ENCODE measurements around the gene KRT39.

DNA sequence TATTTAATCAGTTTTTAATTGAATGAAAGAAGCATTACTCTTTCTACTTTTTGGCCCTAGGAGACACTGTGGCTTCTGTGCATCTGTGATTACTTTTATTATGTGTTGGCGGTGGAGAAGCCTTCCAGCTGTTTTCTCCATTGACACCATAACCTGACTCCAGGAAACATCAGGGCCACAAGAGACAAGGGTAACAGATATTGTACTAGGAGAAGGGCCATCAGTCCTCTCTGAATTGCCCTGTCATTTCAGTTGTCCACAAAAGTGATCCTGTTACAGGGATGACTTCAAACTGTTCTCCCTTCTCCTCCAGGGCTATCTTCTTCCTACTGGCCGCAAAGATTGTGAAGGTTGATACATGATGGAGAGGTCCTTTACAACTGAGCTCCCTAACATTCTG lies 14.6 kb downstream of the KRT39 start:
- TF ChIP-seq, protein P1, sequence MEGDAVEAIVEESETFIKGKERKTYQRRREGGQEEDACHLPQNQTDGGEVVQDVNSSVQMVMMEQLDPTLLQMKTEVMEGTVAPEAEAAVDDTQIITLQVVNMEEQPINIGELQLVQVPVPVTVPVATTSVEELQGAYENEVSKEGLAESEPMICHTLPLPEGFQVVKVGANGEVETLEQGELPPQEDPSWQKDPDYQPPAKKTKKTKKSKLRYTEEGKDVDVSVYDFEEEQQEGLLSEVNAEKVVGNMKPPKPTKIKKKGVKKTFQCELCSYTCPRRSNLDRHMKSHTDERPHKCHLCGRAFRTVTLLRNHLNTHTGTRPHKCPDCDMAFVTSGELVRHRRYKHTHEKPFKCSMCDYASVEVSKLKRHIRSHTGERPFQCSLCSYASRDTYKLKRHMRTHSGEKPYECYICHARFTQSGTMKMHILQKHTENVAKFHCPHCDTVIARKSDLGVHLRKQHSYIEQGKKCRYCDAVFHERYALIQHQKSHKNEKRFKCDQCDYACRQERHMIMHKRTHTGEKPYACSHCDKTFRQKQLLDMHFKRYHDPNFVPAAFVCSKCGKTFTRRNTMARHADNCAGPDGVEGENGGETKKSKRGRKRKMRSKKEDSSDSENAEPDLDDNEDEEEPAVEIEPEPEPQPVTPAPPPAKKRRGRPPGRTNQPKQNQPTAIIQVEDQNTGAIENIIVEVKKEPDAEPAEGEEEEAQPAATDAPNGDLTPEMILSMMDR (conservative IDR thresholded peaks at IDR 0.05; ENCODE audit: low read depth, low read length): no peak
- TF ChIP-seq EZH2 (IDR thresholded peaks at IDR 0.05; ENCODE audit: borderline replicate concordance, low read depth, low read length, poor library complexity, severe bottlenecking): no peak

All from A673 (cell line).